BLaER1 treated with 17β-estradiol and CSF1 and Interleukin-3, amounts not matched to agents 10 nM and 100 nM (cell line): ENCODE results near the gene ZC3H7B.
A peak's percentile ranks its signal among the peaks of the same experiment; 100 is the strongest.

Source experiments
- H3K27ac ChIP-seq, 11 experiments: shearing (Covaris generic); formaldehyde crosslinking; 2 replicates each; pipeline ENCODE4 v1.8.1; 2022
- H3K27me3 ChIP-seq, 11 experiments: shearing (Covaris generic); formaldehyde crosslinking; 2 replicates each; pipeline ENCODE4 v1.8.1; 2022
- H3K36me3 ChIP-seq, 11 experiments: shearing (Covaris generic); formaldehyde crosslinking; 2 replicates each; pipeline ENCODE4 v1.8.1; 2022
- H3K4me1 ChIP-seq, 10 experiments: shearing (Covaris generic); formaldehyde crosslinking; 2 replicates each; pipeline ENCODE4 v1.8.1; 2022
- H3K4me2 ChIP-seq, 11 experiments: shearing (Covaris generic); formaldehyde crosslinking; 2 replicates each; pipeline ENCODE4 v1.8.1; 2022
- H3K4me3 ChIP-seq, 10 experiments: shearing (Covaris generic); formaldehyde crosslinking; 2 replicates each; pipeline ENCODE4 v1.8.1; 2022
- H3K9ac ChIP-seq, 11 experiments: shearing (Covaris generic); formaldehyde crosslinking; 2 replicates each; pipeline ENCODE4 v1.8.1; 2022
- H3K9me3 ChIP-seq, 11 experiments: shearing (Covaris generic); formaldehyde crosslinking; replicated peaks in 1 of 11; 2 replicates each; pipeline ENCODE4 v1.8.1; 2022
- H4K20me1 ChIP-seq, 11 experiments: shearing (Covaris generic); formaldehyde crosslinking; 2 replicates each; pipeline ENCODE4 v1.8.1; 2022
- Cebpa-rat ChIP-seq, 11 experiments: shearing (Covaris generic); IDR thresholded peaks; 2 replicates each; pipeline ENCODE4 v1.8.1; 2022

Gene ZC3H7B

GRCh38 chr22:41382098-41382578, 80.8 kb downstream of the ZC3H7B start:
- Histone ChIP-seq H3K4me1 (peaks cover 33 to 47% (median 39%) of the 10 kb centered on the region in 10 experiments), H4K20me1 (peaks cover 0 to 15% (median 0%) of the 10 kb centered on the region in 11 experiments; a peak in 4 of 22 replicates), H3K4me3 (peak overlapping the region; percentile 63 to 81 (median 70)), H3K9ac (peak overlapping the region; percentile 74 to 90 (median 84)), H3K4me2 (peak overlapping the region; percentile 79 to 97 (median 92)), H3K27ac (peak overlapping the region; percentile 79 to 88 (median 84)), H3K36me3 (peaks cover 0 to 3% (median under 1%) of the 10 kb centered on the region in 11 experiments; a peak in 6 of 22 replicates), H3K9me3 (0 out of 22 replicates have a peak, but pooled peaks cover 0 to 3% (median 0%) of the 10 kb centered on the region in 11 experiments), H3K27me3 (no peaks in the 10 kb centered on the region)
- TF ChIP-seq Cebpa-rat (IDR thresholded peaks at IDR 0.05), result no peak

- Histone ChIP-seq H4K20me1 (peaks cover 0 to 15% (median 0%) of the 10 kb centered on the region in 11 experiments; a peak in 4 of 22 replicates), H3K4me1 (peaks cover 28 to 42% (median 35%) of the 10 kb centered on the region in 10 experiments), H3K36me3 (peaks cover 2 to 7% (median 5%) of the 10 kb centered on the region in 11 experiments; a peak in 16 of 22 replicates), H3K9me3 (0 out of 22 replicates have a peak, but pooled peaks cover 0 to 3% (median 0%) of the 10 kb centered on the region in 11 experiments), H3K9ac (peak overlapping the region; percentile 74 to 90 (median 84); a peak in 21 of 22 replicates), H3K27ac (peak overlapping the region in 10 of 11 experiments; percentile 79 to 88 (median 84); a peak in 12 of 22 replicates), H3K27me3 (no peaks in the 10 kb centered on the region), H3K4me3 (peak overlapping the region; percentile 63 to 81 (median 70)), H3K4me2 (peak overlapping the region; percentile 79 to 97 (median 92))
- no peak for TF ChIP-seq Cebpa-rat (IDR thresholded peaks at IDR 0.05)
Measured at GRCh38 chr22:41382610-41383009, 81.3 kb downstream of the ZC3H7B start.

- peaks cover 0 to 15% (median 0%) of the 10 kb centered on the region in 11 experiments; a peak in 4 of 22 replicates for H4K20me1 ChIP-seq
- no peak overlapping the region for H3K27ac ChIP-seq
- peak overlapping the region; percentile 79 to 97 (median 92) for H3K4me2 ChIP-seq
- H3K9me3 ChIP-seq, result 0 out of 22 replicates have a peak, but pooled peaks cover 0 to 3% (median 0%) of the 10 kb centered on the region in 11 experiments
- peak overlapping the region in 8 of 11 experiments; percentile 80 to 90 (median 84); a peak in 12 of 22 replicates for H3K9ac ChIP-seq
- no peaks in the 10 kb centered on the region for H3K27me3 ChIP-seq
- no peak for TF ChIP-seq Cebpa-rat (IDR thresholded peaks at IDR 0.05)
- H3K4me1 ChIP-seq, result peaks cover 23 to 38% (median 30%) of the 10 kb centered on the region in 10 experiments
- peaks cover 4 to 12% (median 10%) of the 10 kb centered on the region in 11 experiments; a peak in 18 of 22 replicates for H3K36me3 ChIP-seq
- H3K4me3 ChIP-seq, result peak overlapping the region in 8 of 10 experiments; percentile 63 to 81 (median 69); a peak in 14 of 20 replicates
Measured at GRCh38 chr22:41383085-41383484, 81.8 kb downstream of the ZC3H7B start.

- Histone ChIP-seq H3K4me2 (peak overlapping the region in 5 of 11 experiments; percentile 79 to 96 (median 89); a peak in 11 of 22 replicates), H3K4me3 (no peak overlapping the region), H3K36me3 (peaks cover 4 to 21% (median 18%) of the 10 kb centered on the region in 11 experiments; a peak in 18 of 22 replicates), H3K4me1 (peaks cover 17 to 33% (median 26%) of the 10 kb centered on the region in 10 experiments), H3K9me3 (no peaks in the 10 kb centered on the region), H3K27me3 (no peaks in the 10 kb centered on the region), H4K20me1 (peaks cover 0 to 15% (median 0%) of the 10 kb centered on the region in 11 experiments; a peak in 4 of 22 replicates), H3K27ac (no peak overlapping the region), H3K9ac (0 out of 22 replicates have a peak overlapping the region, but pooled peaks of 1 of the 11 experiments have one; percentile 14)
- no peak for TF ChIP-seq Cebpa-rat (IDR thresholded peaks at IDR 0.05)
Measured at GRCh38 chr22:41384128-41384527, 82.8 kb downstream of the ZC3H7B start.

GRCh38 chr22:41387341-41387740, 86.0 kb downstream of the ZC3H7B start:
- H3K27me3 ChIP-seq, result no peaks in the 10 kb centered on the region
- H3K36me3 ChIP-seq, result peaks cover 10 to 52% (median 35%) of the 10 kb centered on the region in 11 experiments; a peak in 20 of 22 replicates
- H3K4me1 ChIP-seq, result peaks cover 8 to 21% (median 16%) of the 10 kb centered on the region in 10 experiments; a peak in 18 of 20 replicates
- no peak for TF ChIP-seq Cebpa-rat (IDR thresholded peaks at IDR 0.05)
- H3K4me3 ChIP-seq, result no peak overlapping the region
- no peaks in the 10 kb centered on the region for H3K9me3 ChIP-seq
- peaks cover 0 to 15% (median 0%) of the 10 kb centered on the region in 11 experiments; a peak in 4 of 22 replicates for H4K20me1 ChIP-seq
- no peak overlapping the region for H3K27ac ChIP-seq
- no peak overlapping the region for H3K9ac ChIP-seq
- H3K4me2 ChIP-seq, result no peak overlapping the region

GRCh38 chr22:41394012-41394356, 92.7 kb downstream of the ZC3H7B start:
- H3K27ac ChIP-seq, result no peak overlapping the region
- no peak for TF ChIP-seq Cebpa-rat (IDR thresholded peaks at IDR 0.05)
- H3K9ac ChIP-seq, result peak overlapping the region in 1 of 11 experiments; percentile 11; a peak in 2 of 22 replicates
- H4K20me1 ChIP-seq, result no peaks in the 10 kb centered on the region
- peaks cover 0 to 6% (median 0%) of the 10 kb centered on the region in 10 experiments; a peak in 2 of 20 replicates for H3K4me1 ChIP-seq
- no peaks in the 10 kb centered on the region for H3K9me3 ChIP-seq
- H3K27me3 ChIP-seq, result no peaks in the 10 kb centered on the region
- no peak overlapping the region for H3K4me2 ChIP-seq
- no peak overlapping the region for H3K4me3 ChIP-seq
- peaks cover 32 to 84% (median 54%) of the 10 kb centered on the region in 11 experiments for H3K36me3 ChIP-seq

GRCh38 chr22:41395531-41396240, 94.4 kb downstream of the ZC3H7B start:
- no peak overlapping the region for H3K9ac ChIP-seq
- H3K4me1 ChIP-seq, result peaks cover 0 to 6% (median 0%) of the 10 kb centered on the region in 10 experiments; a peak in 2 of 20 replicates
- no peak overlapping the region for H3K4me2 ChIP-seq
- no peaks in the 10 kb centered on the region for H3K9me3 ChIP-seq
- H3K4me3 ChIP-seq, result no peak overlapping the region
- no peaks in the 10 kb centered on the region for H4K20me1 ChIP-seq
- peaks cover 28 to 67% (median 44%) of the 10 kb centered on the region in 11 experiments; a peak in 21 of 22 replicates for H3K36me3 ChIP-seq
- no peak overlapping the region for H3K27ac ChIP-seq
- no peaks in the 10 kb centered on the region for H3K27me3 ChIP-seq
- no peak for TF ChIP-seq Cebpa-rat (IDR thresholded peaks at IDR 0.05)

- Histone ChIP-seq H4K20me1 (no peaks in the 10 kb centered on the region), H3K4me3 (no peak overlapping the region), H3K27ac (no peak overlapping the region; a peak in 1 of 22 replicates), H3K4me1 (peaks cover 8 to 19% (median 10%) of the 10 kb centered on the region in 10 experiments), H3K27me3 (no peaks in the 10 kb centered on the region), H3K9me3 (no peaks in the 10 kb centered on the region), H3K4me2 (no peak overlapping the region), H3K36me3 (peaks cover 28 to 52% (median 38%) of the 10 kb centered on the region in 11 experiments; a peak in 21 of 22 replicates), H3K9ac (peak overlapping the region in 5 of 11 experiments; percentile 1 to 30 (median 17); a peak in 5 of 22 replicates)
- TF ChIP-seq Cebpa-rat (IDR thresholded peaks at IDR 0.05), result no peak
Measured at GRCh38 chr22:41397143-41397811, 96.0 kb downstream of the ZC3H7B start.
